NCI-H345 treated with DMSO at 0.1 percent for 48 hours (cell line): Measurements from ENCODE around the gene LGI1.

ENCODE experiments used
- DNase-seq: peaks from one replicate; lab custom pipeline; 2025; ENCODE audit not compliant: unreplicated experiment; lab: John Stamatoyannopoulos, UW

LGI1 gene

GRCh38 chr10:93757801-93758507 is at the start of gene LGI1:
LGI1 (plus strand) TSS chr10:93757936; CDS start chr10:93758145, 209 bp downstream.
- DNase-seq = no peak

- DNase-seq = no peak
Observed at GRCh38 chr10:93710333-93710909, 47.3 kb upstream of the LGI1 start.

GRCh38 chr10:93711891-93712290 is 45.8 kb upstream of the LGI1 start:
- DNase-seq = no peak

- no peak for DNase-seq
Observed at GRCh38 chr10:93712593-93712992, 45.1 kb upstream of the LGI1 start.

- DNase-seq = no peak
Observed at GRCh38 chr10:93715345-93715744, 42.4 kb upstream of the LGI1 start.

- DNase-seq = no peak
Observed at GRCh38 chr10:93716766-93717165, 41.0 kb upstream of the LGI1 start.

GRCh38 chr10:93718937-93719725 is 38.6 kb upstream of the LGI1 start:
- no peak for DNase-seq

- DNase-seq = no peak
Observed at GRCh38 chr10:93719901-93720300, 37.8 kb upstream of the LGI1 start.

GRCh38 chr10:93722550-93722949 is 35.2 kb upstream of the LGI1 start:
- DNase-seq = no peak

GRCh38 chr10:93723153-93723552 is 34.6 kb upstream of the LGI1 start:
- no peak for DNase-seq

GRCh38 chr10:93726024-93726423 is 31.7 kb upstream of the LGI1 start:
- DNase-seq = no peak

GRCh38 chr10:93741367-93741766 is 16.4 kb upstream of the LGI1 start:
- no peak for DNase-seq

GRCh38 chr10:93742633-93743349 is 14.9 kb upstream of the LGI1 start:
- no peak for DNase-seq

- DNase-seq = no peak
Observed at GRCh38 chr10:93745408-93746065, 12.2 kb upstream of the LGI1 start.

GRCh38 chr10:93746844-93747284 is 10.9 kb upstream of the LGI1 start:
- peak; percentile 64 for DNase-seq

GRCh38 chr10:93749218-93749799 is 8.4 kb upstream of the LGI1 start:
- DNase-seq = no peak

GRCh38 chr10:93751124-93751523 is 6.6 kb upstream of the LGI1 start:
- no peak for DNase-seq

GRCh38 chr10:93751832-93752231 is 5.9 kb upstream of the LGI1 start:
- no peak for DNase-seq

GRCh38 chr10:93752761-93753160 is 5.0 kb upstream of the LGI1 start:
- no peak for DNase-seq

GRCh38 chr10:93753621-93754250 is 4.0 kb upstream of the LGI1 start:
- no peak for DNase-seq
